ENCODE data around the gene CLCN5.

Gene CLCN5

DNA sequence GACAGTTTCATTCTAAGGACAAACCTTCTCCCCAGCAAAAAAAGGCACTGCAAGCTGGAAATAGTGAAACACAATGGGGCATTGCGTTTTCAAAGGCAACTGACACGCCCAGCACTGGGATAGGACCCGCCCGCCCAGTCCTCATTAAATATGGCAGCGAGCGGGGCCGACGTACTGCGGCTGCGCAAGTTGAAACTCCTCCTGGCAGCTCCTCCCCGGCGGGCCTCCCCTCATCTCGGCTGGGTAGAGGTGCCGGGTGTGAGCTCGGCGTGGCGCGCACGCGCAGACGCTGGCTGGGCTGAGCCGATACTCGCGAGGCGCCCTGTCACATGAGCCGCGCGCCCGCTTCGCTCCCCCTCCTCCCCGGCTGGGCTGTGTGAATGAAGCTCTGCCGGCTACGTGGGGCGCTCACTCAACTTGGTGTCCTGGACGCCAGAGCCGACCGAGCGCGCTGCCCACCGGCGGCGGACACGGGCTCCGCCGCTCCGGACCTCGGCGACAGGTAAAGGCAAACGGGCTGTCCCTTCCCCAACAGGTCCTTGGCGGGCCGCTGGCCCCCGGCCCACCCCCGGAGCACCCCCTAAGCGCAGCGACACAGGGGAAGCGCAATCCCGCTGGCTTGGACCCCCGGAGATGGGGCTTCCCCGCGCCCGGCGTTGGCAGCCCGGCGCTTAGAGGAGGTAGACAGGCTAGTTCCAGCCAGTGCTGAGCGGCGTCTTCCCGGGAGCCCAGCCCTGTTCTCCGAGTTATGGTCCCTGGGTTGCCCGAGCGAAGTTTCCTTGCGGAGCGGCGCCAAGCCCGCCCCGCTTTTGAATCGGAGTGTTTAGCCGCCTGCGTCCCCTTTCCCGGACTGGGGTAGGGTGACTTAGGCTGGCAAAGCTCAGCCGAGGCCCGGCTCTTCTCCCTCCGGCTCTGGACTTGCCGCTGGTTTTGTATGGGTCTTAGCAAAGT is at the start of gene CLCN5:
TSS of gene CLCN5 (plus strand) at position 306 of the 951 bp plus-strand sequence. CDS start 2,703 bp downstream, outside the sequence.
- H3K27ac Mint-ChIP-seq: peak within 1 kb of the TSS; percentile 88 to 98 (median 96)
- TF ChIP-seq, protein P1, sequence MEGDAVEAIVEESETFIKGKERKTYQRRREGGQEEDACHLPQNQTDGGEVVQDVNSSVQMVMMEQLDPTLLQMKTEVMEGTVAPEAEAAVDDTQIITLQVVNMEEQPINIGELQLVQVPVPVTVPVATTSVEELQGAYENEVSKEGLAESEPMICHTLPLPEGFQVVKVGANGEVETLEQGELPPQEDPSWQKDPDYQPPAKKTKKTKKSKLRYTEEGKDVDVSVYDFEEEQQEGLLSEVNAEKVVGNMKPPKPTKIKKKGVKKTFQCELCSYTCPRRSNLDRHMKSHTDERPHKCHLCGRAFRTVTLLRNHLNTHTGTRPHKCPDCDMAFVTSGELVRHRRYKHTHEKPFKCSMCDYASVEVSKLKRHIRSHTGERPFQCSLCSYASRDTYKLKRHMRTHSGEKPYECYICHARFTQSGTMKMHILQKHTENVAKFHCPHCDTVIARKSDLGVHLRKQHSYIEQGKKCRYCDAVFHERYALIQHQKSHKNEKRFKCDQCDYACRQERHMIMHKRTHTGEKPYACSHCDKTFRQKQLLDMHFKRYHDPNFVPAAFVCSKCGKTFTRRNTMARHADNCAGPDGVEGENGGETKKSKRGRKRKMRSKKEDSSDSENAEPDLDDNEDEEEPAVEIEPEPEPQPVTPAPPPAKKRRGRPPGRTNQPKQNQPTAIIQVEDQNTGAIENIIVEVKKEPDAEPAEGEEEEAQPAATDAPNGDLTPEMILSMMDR (IDR thresholded peaks at IDR 0.05; ENCODE audit: unreplicated experiment in 3 of 3): no peak
- peaks cover 53% of the 10 kb centered on the region for H3K4me1 Mint-ChIP-seq
- H3K4me3 Mint-ChIP-seq: peak within 1 kb of the TSS; percentile 85 to 94 (median 92)
- H3K36me3 Mint-ChIP-seq (ENCODE audit: low read depth): peaks cover 11% of the 10 kb centered on the region
- no peaks in the 10 kb centered on the region for H3K9me3 Mint-ChIP-seq
- H3K27me3 Mint-ChIP-seq (ENCODE audit: low read depth): no peaks in the 10 kb centered on the region

DNA sequence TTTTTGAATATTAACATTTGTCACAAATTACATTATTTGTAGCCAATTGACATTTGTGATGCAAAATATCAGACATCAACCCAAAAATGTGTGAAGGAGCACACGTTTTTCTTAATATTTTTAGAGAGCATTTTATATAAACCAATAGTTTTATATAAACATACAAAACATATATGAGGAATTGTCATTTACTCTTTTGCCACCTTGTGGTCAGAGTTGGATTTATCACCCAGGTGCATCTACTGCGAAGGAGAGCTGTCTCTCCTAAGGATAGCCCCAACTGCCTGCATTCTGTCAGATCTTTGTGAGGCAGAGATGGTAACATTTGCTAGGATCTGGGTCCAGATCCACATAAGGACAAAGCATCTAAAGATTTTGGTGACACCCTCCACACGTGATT is 45.6 kb upstream of the CLCN5 start:
- Mint-ChIP-seq H3K36me3 (ENCODE audit: low read depth) (peaks cover 15% of the 10 kb centered on the region), H3K27me3 (ENCODE audit: low read depth) (no peaks in the 10 kb centered on the region), H3K4me1 (peaks cover 10% of the 10 kb centered on the region), H3K9me3 (peaks cover 4% of the 10 kb centered on the region), H3K27ac (peak overlapping the region; percentile 85 to 98 (median 93)), H3K4me3 (peak overlapping the region; percentile 59 to 88 (median 83))
- TF ChIP-seq, protein P1 (IDR thresholded peaks at IDR 0.05; ENCODE audit: unreplicated experiment in 3 of 3): peak; percentile 52 to 61 (median 59)

DNA sequence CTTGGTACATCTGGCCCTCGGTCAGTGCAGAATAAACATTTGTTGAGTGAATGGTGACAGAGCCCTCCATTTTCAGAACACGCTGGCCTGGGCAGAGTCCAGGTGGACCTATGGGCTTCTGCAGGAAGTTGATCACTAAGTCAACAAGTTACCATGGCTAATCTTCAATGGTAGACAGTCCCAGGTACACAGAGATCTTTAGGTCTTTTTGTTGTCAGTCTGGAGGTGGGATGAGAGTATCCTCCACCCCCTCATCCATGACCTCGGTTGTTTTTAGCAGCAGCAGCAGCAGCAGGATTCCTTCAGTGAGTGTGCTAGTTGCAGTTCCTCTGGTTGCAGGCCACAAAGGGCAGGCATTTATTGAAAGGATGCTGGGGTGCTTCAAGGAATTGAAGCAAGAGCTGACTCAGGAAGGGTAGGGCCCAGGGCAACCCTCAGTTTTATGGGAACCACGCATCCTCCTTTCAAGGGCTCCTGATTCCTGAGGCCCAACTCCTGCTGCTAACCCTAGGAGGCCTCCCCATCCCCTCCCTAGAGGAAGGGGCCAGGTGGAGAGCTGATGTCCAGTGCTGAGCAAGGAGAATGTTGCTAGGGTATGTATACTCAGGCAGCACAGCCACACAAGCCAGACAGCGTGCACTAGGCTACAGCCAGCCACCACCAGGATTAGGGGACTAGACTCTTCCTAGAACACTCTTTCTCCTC is 44.8 kb upstream of the CLCN5 start:
- Mint-ChIP-seq H3K27me3 (ENCODE audit: low read depth) (no peaks in the 10 kb centered on the region), H3K4me1 (peaks cover 10% of the 10 kb centered on the region), H3K27ac (peak overlapping the region; percentile 2 to 93 (median 48)), H3K9me3 (peaks cover 4% of the 10 kb centered on the region), H3K4me3 (peak overlapping the region in 2 of 3 experiments; percentile 42 to 83), H3K36me3 (ENCODE audit: low read depth) (peaks cover 20% of the 10 kb centered on the region)
- TF ChIP-seq, protein P1 (IDR thresholded peaks at IDR 0.05; ENCODE audit: unreplicated experiment in 3 of 3): no peak

DNA sequence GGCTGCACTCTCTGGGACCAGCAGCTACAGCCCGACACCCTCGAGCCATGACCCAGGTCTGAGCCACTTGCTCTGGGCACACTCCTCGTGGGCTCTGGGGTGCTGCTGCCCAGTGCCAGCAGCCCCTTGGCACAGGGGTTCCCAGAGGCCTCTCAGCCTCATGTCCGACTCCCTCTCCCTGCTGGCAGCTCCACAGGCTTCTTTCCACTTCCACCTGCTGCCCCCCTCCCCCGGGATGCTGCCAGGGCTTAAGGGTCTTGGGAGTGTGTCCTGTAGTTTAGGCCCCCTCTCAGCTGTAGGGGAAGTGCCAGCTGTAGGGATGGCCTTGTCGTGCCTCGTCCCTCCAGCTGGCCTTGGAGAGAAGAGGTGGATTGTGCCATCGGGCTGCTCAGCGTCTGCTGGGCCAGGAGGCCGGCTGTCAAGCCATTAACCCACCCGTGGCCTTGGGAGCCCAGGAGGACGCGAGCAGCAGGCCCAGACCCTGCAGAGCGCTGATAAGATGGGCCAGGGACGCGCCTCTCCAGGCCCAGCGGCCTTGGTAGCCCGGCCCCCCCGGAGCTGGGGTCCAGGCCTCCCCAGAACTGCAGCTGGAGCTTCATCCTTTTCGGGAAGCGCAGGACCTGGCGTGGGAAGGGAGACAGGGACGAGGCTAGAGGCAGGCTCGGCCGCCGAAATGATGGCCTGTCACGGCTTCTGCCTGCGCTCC is 44.1 kb upstream of the CLCN5 start:
- Mint-ChIP-seq H3K9me3 (peaks cover 5% of the 10 kb centered on the region), H3K4me1 (peaks cover 10% of the 10 kb centered on the region), H3K27ac (peak overlapping the region; percentile 93 to 98 (median 95)), H3K4me3 (peak overlapping the region; percentile 80 to 93 (median 90)), H3K36me3 (ENCODE audit: low read depth) (peaks cover 26% of the 10 kb centered on the region), H3K27me3 (ENCODE audit: low read depth) (no peaks in the 10 kb centered on the region)
- TF ChIP-seq, protein P1 (IDR thresholded peaks at IDR 0.05; ENCODE audit: unreplicated experiment in 3 of 3): no peak

DNA sequence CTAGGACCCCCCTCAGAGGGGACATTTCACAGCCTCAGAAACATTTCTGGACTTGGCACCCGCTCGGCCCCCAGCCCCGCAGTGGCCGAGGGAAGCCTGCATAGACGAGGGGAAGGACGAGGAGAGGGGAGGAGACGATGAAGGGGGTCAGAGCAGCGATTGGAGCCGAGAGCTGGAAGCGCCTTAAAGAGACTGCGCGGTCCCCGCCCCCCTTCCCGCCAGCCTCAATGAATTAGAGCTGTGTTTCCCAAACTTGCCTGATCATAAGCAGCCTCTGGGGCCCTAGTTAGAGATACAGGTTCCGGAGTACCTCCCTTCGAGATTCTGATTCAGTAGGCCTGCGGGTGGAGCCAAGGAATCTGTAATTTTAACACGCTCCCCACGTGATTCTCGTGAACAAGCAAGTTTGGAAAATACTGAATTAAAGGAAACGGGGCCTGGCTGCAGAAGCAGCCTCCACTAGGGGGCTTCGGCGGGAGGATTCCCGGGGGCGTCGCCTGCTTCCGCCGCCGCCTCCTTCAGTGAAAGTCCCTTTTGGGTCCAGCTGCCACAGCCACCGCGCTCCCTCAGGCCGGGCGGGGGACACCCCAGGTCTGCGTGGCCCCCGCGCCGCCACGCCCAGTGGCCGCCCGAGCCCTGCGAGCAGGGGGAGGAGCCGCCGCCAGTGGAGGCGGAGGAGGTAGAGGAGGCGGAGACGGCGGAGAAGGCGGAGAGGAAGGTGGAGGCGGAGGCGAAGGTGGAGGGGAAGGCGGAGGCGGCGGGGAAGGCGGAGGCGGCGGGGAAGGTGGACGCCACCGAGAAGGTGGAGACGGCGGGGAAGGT is 43.4 kb upstream of the CLCN5 start, which contains the start of gene USP27X:
TSS of gene USP27X (plus strand) at position 651 of the 822 bp plus-strand sequence. CDS start 824 bp downstream, outside the sequence.
- peak within 1 kb of the TSS; percentile 81 to 93 (median 90) for H3K4me3 Mint-ChIP-seq
- TF ChIP-seq, protein P1 (IDR thresholded peaks at IDR 0.05; ENCODE audit: unreplicated experiment in 3 of 3): peak; percentile 51 to 74 (median 61)
- peaks cover 29% of the 10 kb centered on the region for H3K36me3 Mint-ChIP-seq (ENCODE audit: low read depth)
- no peaks in the 10 kb centered on the region for H3K27me3 Mint-ChIP-seq (ENCODE audit: low read depth)
- peaks cover 6% of the 10 kb centered on the region for H3K9me3 Mint-ChIP-seq
- H3K27ac Mint-ChIP-seq: peak within 1 kb of the TSS; percentile 93 to 98 (median 95)
- peaks cover 10% of the 10 kb centered on the region for H3K4me1 Mint-ChIP-seq

Measured in nephron (organoid).